ENCODE measurements around the gene INPP5F.

Gene INPP5F

GRCh38 chr10:119818889-119819270 lies 93.0 kb downstream of the INPP5F start:
- Histone ChIP-seq H3K4me1 (ENCODE audit: insufficient read depth, low read length, severe bottlenecking) (no peaks in the 10 kb centered on the region), H3K4me3 (ENCODE audit: low read depth, low read length, poor library complexity, severe bottlenecking) (no peak overlapping the region), H3K36me3 (ENCODE audit: insufficient read depth, low read length) (no peaks in the 10 kb centered on the region), H3K4me2 (ENCODE audit: low read length) (no peak overlapping the region), H3K9ac (ENCODE audit: low read length) (no peak overlapping the region), H2AFZ (ENCODE audit: low read length) (no peak overlapping the region), H3K79me2 (ENCODE audit: insufficient read depth, low read length) (no peaks in the 10 kb centered on the region), H4K20me1 (ENCODE audit: insufficient read depth, low read length) (no peaks in the 10 kb centered on the region), H3K27me3 (ENCODE audit: insufficient read depth, low read length) (no peaks in the 10 kb centered on the region), H3K9me3 (ENCODE audit: low read length) (no peaks in the 10 kb centered on the region), H3F3A (ENCODE audit: insufficient read depth, low read length) (no peaks in the 10 kb centered on the region), H3K27ac (ENCODE audit: low read depth, low read length, poor library complexity, severe bottlenecking) (no peak overlapping the region), H3K9me2 (ENCODE audit: low read depth, low read length) (no peaks in the 10 kb centered on the region)
- TF ChIP-seq EZH2 (IDR thresholded peaks at IDR 0.05; ENCODE audit: borderline replicate concordance, low read length): no peak
- no peak for TF ChIP-seq CTCF (IDR thresholded peaks at IDR 0.05; ENCODE audit: low read length)

DNA sequence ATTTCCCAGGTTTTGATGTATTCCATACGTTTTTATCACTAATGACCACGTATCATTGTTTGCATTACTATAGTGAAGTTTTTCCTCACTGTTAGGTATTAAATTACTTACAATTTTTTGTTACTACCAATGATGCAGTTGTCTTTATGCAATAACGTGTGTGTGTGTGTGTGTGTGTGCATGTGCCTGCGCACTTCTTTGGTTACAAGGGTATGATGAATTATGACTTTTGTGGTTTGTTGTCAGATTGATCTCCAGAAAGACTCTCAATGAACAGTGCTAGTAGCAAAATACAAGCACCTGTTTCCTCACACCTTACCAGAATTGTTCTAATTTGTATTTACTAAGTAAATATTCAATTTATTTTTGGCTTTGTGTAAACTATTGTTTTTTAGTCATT lies 95.3 kb downstream of the INPP5F start:
- no peak overlapping the region for H2AFZ ChIP-seq (ENCODE audit: low read length)
- H3K4me3 ChIP-seq (ENCODE audit: low read depth, low read length, poor library complexity, severe bottlenecking): no peak overlapping the region
- no peaks in the 10 kb centered on the region for H3K9me3 ChIP-seq (ENCODE audit: low read length)
- H3K4me1 ChIP-seq (ENCODE audit: insufficient read depth, low read length, severe bottlenecking): no peaks in the 10 kb centered on the region
- H3K27me3 ChIP-seq (ENCODE audit: insufficient read depth, low read length): no peaks in the 10 kb centered on the region
- H4K20me1 ChIP-seq (ENCODE audit: insufficient read depth, low read length): no peaks in the 10 kb centered on the region
- no peak overlapping the region for H3K9ac ChIP-seq (ENCODE audit: low read length)
- H3K27ac ChIP-seq (ENCODE audit: low read depth, low read length, poor library complexity, severe bottlenecking): no peak overlapping the region
- no peaks in the 10 kb centered on the region for H3K36me3 ChIP-seq (ENCODE audit: insufficient read depth, low read length)
- H3K79me2 ChIP-seq (ENCODE audit: insufficient read depth, low read length): no peaks in the 10 kb centered on the region
- TF ChIP-seq CTCF (IDR thresholded peaks at IDR 0.05; ENCODE audit: low read length): no peak
- no peak for TF ChIP-seq EZH2 (IDR thresholded peaks at IDR 0.05; ENCODE audit: borderline replicate concordance, low read length)
- no peaks in the 10 kb centered on the region for H3K9me2 ChIP-seq (ENCODE audit: low read depth, low read length)
- H3K4me2 ChIP-seq (ENCODE audit: low read length): no peak overlapping the region
- no peaks in the 10 kb centered on the region for H3F3A ChIP-seq (ENCODE audit: insufficient read depth, low read length)

GRCh38 chr10:119824299-119824698 lies 98.4 kb downstream of the INPP5F start:
- Histone ChIP-seq H3K36me3 (ENCODE audit: insufficient read depth, low read length) (peaks cover 30% of the 10 kb centered on the region), H4K20me1 (ENCODE audit: insufficient read depth, low read length) (no peaks in the 10 kb centered on the region), H3K27me3 (ENCODE audit: insufficient read depth, low read length) (no peaks in the 10 kb centered on the region), H2AFZ (ENCODE audit: low read length) (no peak overlapping the region), H3K27ac (ENCODE audit: low read depth, low read length, poor library complexity, severe bottlenecking) (no peak overlapping the region), H3F3A (ENCODE audit: insufficient read depth, low read length) (no peaks in the 10 kb centered on the region), H3K4me3 (ENCODE audit: low read depth, low read length, poor library complexity, severe bottlenecking) (no peak overlapping the region), H3K79me2 (ENCODE audit: insufficient read depth, low read length) (no peaks in the 10 kb centered on the region), H3K4me1 (ENCODE audit: insufficient read depth, low read length, severe bottlenecking) (no peaks in the 10 kb centered on the region), H3K9me2 (ENCODE audit: low read depth, low read length) (no peaks in the 10 kb centered on the region), H3K4me2 (ENCODE audit: low read length) (no peak overlapping the region), H3K9me3 (ENCODE audit: low read length) (no peaks in the 10 kb centered on the region), H3K9ac (ENCODE audit: low read length) (no peak overlapping the region)
- TF ChIP-seq CTCF (IDR thresholded peaks at IDR 0.05; ENCODE audit: low read length): no peak
- no peak for TF ChIP-seq EZH2 (IDR thresholded peaks at IDR 0.05; ENCODE audit: borderline replicate concordance, low read length)
